ENCODE results near the gene BAIAP2L2.

- no peak for TF ChIP-seq CTCF (conservative IDR thresholded peaks at IDR 0.05 in 1 of 2, IDR thresholded peaks at IDR 0.05 in 1 of 2; ENCODE audit: low read depth in 1 of 2, low read length in 2 of 2)
- no peak for TF ChIP-seq EZH2 (IDR thresholded peaks at IDR 0.05; ENCODE audit: low read length, missing control alignments)
Observed at GRCh38 chr22:38072322-38073149, 37.9 kb downstream of the BAIAP2L2 start.

Data from fibroblast of lung (primary cell).